C4-2B (cell line): ENCODE results near the gene SEMA3F.

Experiments used
- CTCF ChIP-seq: fragments of 450-650 bp; conservative IDR thresholded peaks from 2 replicates; pipeline ENCODE4 v1.5.1; 2017; ENCODE audit warnings: mild to moderate bottlenecking
- ZFX ChIP-seq: fragments of 450-650 bp; IDR thresholded peaks from 2 replicates; pipeline ENCODE4 v1.6.1; 2017

- TF ChIP-seq CTCF (no peak), ZFX (no peak)
Observed at GRCh38 chr3:50203113-50203808, 48.1 kb downstream of the SEMA3F start.
